ENCODE measurements around the gene TMPRSS6. TPM values are rescaled to one million over a fixed set of nuclear protein-coding genes. Genes with fewer than 3 reads are reported as not detected.

Gene TMPRSS6
- total and polyA plus RNA-seq, 2 experiments from 2014 or later: 0.05 TPM; not detected in 1

DNA sequence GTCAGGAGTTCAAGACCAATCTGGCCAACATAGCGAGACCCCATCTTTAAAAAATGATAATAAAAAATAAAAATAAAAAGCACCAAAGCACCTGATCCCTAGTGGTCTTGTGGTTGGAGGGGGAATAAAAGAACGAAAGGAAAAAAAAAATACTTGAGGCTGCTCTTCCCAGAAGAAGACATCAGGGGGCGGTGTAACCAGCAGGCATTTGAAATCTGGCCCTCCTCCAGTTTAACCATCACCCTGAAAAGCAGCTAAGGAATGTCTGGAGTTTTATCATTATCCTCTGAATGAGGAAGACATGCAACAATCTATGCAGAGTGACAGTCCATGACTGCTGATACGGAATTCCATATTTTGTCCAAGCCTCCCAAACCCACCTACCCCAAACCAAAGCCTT lies 63.6 kb downstream of the TMPRSS6 start:
- H3K36me3 ChIP-seq (ENCODE audit: low read depth): no peaks in the 10 kb centered on the region
- no peak overlapping the region for H2AFZ ChIP-seq
- 0 out of 2 replicates have a peak, but pooled peaks cover 2% of the 10 kb centered on the region for H3F3A ChIP-seq (ENCODE audit: insufficient read depth)
- peaks cover 8% of the 10 kb centered on the region for H3K4me1 ChIP-seq (ENCODE audit: insufficient read depth)
- WGBS, 2 experiments (ENCODE audit: low coverage in 1 of 2, low lambda C conversion rate in 2 of 2, missing lambda C conversion rate in 2 of 2): 21 to 29% methylated on average over 4 of the region's 4 CpGs
- no peaks in the 10 kb centered on the region for H3K9me3 ChIP-seq (ENCODE audit: low read depth)
- no peaks in the 10 kb centered on the region for H3K27me3 ChIP-seq (replicated peaks; ENCODE audit: insufficient read depth)
- no peak overlapping the region for H3K4me2 ChIP-seq (ENCODE audit: unreplicated experiment)
- TF ChIP-seq EZH2 (IDR thresholded peaks at IDR 0.05; ENCODE audit: insufficient read depth, poor library complexity, severe bottlenecking) (no peak), EZH2phosphoT487 (IDR thresholded peaks at IDR 0.05; ENCODE audit: insufficient read depth, low read depth) (no peak)
- H3K4me3 ChIP-seq: no peak overlapping the region
- in situ Hi-C loops (cut with MboI): no loop called here
- H3K9ac ChIP-seq: no peak overlapping the region
- peak; percentile 81 for DNase-seq
- no peaks in the 10 kb centered on the region for H3K9me2 ChIP-seq (ENCODE audit: insufficient read depth)
- no peaks in the 10 kb centered on the region for H3K79me2 ChIP-seq (ENCODE audit: insufficient read depth)
- no peaks in the 10 kb centered on the region for H4K20me1 ChIP-seq (ENCODE audit: insufficient read depth)
- no peak overlapping the region for H3K27ac ChIP-seq

DNA sequence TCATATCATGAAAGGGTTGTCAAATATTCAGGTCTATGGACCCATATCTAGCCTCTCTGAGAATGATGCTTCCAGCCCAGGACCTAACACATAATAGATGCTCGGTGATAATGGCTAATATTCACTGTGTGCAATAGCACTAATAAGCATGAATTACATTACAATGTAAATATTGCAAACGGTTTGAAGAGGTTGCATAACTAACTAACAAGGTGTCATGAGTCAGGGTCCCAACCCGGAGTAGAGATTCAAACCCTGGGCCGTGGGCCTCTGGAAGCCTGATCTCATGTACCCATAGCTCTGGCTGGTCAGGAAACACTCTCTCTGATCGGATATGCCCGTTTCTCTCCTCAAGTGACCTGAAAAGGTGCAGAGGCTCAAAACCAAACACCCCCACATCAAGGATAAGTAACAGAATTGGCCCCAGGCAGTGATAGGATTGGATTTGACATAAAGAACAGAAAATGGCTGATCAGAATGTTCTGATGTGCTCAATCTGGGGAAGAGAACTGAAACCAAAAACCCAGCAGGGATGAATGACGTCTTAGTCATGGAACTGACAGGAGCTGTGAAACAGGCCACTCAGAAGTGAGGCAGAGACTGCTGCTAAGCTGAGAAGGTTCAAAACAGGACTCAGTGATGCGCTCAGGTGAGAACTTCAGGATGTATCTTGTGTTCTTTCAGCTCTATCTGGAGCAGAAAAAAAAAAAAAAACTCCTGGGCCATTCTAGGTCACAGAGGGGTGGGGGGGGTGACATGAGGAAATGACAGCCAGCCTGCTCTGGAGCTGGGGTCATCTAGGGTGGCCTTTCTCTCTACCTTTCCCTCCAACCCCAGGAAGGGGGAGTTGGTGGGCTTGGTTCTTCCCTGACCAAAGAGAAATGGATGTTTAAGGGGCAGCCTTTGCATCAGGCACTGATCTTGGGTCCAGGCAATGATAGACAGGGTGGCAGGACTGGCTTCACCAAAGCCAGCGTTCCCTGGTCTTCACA lies 64.6 kb downstream of the TMPRSS6 start:
- H3K9ac ChIP-seq: no peak overlapping the region
- H3K9me2 ChIP-seq (ENCODE audit: insufficient read depth): no peaks in the 10 kb centered on the region
- no peak overlapping the region for H3K4me3 ChIP-seq
- no peaks in the 10 kb centered on the region for H3K27me3 ChIP-seq (replicated peaks; ENCODE audit: insufficient read depth)
- no peaks in the 10 kb centered on the region for H3K36me3 ChIP-seq (ENCODE audit: low read depth)
- no peak for DNase-seq
- H3K4me1 ChIP-seq (ENCODE audit: insufficient read depth): peaks cover 12% of the 10 kb centered on the region
- in situ Hi-C loops (cut with MboI): no loop called here
- H3F3A ChIP-seq (ENCODE audit: insufficient read depth): peaks cover 9% of the 10 kb centered on the region
- no peak overlapping the region for H3K4me2 ChIP-seq (ENCODE audit: unreplicated experiment)
- no peak overlapping the region for H2AFZ ChIP-seq
- H4K20me1 ChIP-seq (ENCODE audit: insufficient read depth): no peaks in the 10 kb centered on the region
- no peaks in the 10 kb centered on the region for H3K79me2 ChIP-seq (ENCODE audit: insufficient read depth)
- no peaks in the 10 kb centered on the region for H3K9me3 ChIP-seq (ENCODE audit: low read depth)
- no peak overlapping the region for H3K27ac ChIP-seq
- TF ChIP-seq EZH2phosphoT487 (IDR thresholded peaks at IDR 0.05; ENCODE audit: insufficient read depth, low read depth) (no peak), EZH2 (IDR thresholded peaks at IDR 0.05; ENCODE audit: insufficient read depth, poor library complexity, severe bottlenecking) (no peak)
- WGBS, 2 experiments (ENCODE audit: low coverage in 1 of 2, low lambda C conversion rate in 2 of 2, missing lambda C conversion rate in 2 of 2): 78 to 81% methylated on average over 9 of the region's 9 CpGs

- peak; percentile 31 for DNase-seq
These were observed 65.5 kb downstream of the TMPRSS6 start for GRCh38 chr22:37043828-37044538.

DNA sequence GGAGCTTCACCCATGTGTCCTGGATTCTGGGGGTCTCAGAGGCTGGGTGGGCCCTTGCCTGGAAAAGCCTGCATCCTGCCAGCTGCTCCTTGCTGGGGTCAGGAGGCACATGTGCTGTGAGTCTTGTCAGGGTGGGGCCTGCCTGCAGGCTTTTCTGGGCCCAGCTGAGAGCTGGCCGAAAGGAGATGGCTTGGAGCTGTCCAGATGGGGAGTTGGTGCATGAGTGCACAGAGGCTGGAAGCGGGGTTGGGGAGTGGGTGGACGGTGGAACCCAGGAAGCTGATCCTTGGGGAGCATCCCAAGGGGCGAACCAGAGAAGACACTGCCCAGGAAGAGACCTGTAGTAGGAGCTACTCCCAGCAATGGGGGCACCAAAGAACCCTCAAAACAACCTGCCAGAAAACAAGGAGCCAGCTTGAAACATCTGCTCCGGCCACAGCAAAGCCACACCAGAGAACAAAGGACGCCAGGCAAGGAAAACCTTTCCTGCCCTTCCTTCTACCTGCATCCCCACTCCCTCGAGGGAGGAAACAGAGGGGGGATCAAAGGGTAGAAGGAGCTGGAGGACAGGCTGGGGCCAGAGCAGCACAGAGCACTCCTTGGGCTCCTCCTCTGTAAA lies 66.2 kb downstream of the TMPRSS6 start:
- no peak for DNase-seq
- Histone ChIP-seq H4K20me1 (ENCODE audit: insufficient read depth) (no peaks in the 10 kb centered on the region), H3K36me3 (ENCODE audit: low read depth) (no peaks in the 10 kb centered on the region), H3K4me3 (no peak overlapping the region), H3K9me3 (ENCODE audit: low read depth) (no peaks in the 10 kb centered on the region), H3K9ac (no peak overlapping the region), H3K4me1 (ENCODE audit: insufficient read depth) (peaks cover 12% of the 10 kb centered on the region), H3K9me2 (ENCODE audit: insufficient read depth) (no peaks in the 10 kb centered on the region), H3F3A (ENCODE audit: insufficient read depth) (peaks cover 9% of the 10 kb centered on the region), H3K27ac (no peak overlapping the region), H3K4me2 (ENCODE audit: unreplicated experiment) (no peak overlapping the region), H2AFZ (no peak overlapping the region), H3K27me3 (replicated peaks; ENCODE audit: insufficient read depth) (no peaks in the 10 kb centered on the region), H3K79me2 (ENCODE audit: insufficient read depth) (no peaks in the 10 kb centered on the region)
- TF ChIP-seq EZH2 (IDR thresholded peaks at IDR 0.05; ENCODE audit: insufficient read depth, poor library complexity, severe bottlenecking) (no peak), EZH2phosphoT487 (IDR thresholded peaks at IDR 0.05; ENCODE audit: insufficient read depth, low read depth) (no peak)
- in situ Hi-C loops (cut with MboI): no loop called here
- WGBS, 2 experiments (ENCODE audit: low coverage in 1 of 2, low lambda C conversion rate in 2 of 2, missing lambda C conversion rate in 2 of 2): 65 to 75% methylated on average over 7 of the region's 7 CpGs

More at GRCh38 chr22:37043828-37044538, 65.5 kb downstream of the TMPRSS6 start:
- peaks cover 12% of the 10 kb centered on the region for H3K4me1 ChIP-seq (ENCODE audit: insufficient read depth)
- no peak overlapping the region for H3K9ac ChIP-seq
- WGBS, 2 experiments (ENCODE audit: low coverage in 1 of 2, low lambda C conversion rate in 2 of 2, missing lambda C conversion rate in 2 of 2): 63 to 65% methylated on average over 17 of the region's 17 CpGs
- no peaks in the 10 kb centered on the region for H3K9me2 ChIP-seq (ENCODE audit: insufficient read depth)
- no peak overlapping the region for H2AFZ ChIP-seq
- TF ChIP-seq EZH2 (IDR thresholded peaks at IDR 0.05; ENCODE audit: insufficient read depth, poor library complexity, severe bottlenecking): no peak
- no peak for TF ChIP-seq EZH2phosphoT487 (IDR thresholded peaks at IDR 0.05; ENCODE audit: insufficient read depth, low read depth)
- in situ Hi-C loops (cut with MboI): no loop called here
- H3K79me2 ChIP-seq (ENCODE audit: insufficient read depth): no peaks in the 10 kb centered on the region
- no peak overlapping the region for H3K27ac ChIP-seq
- H3K4me3 ChIP-seq: no peak overlapping the region
- H3K4me2 ChIP-seq (ENCODE audit: unreplicated experiment): no peak overlapping the region
- no peaks in the 10 kb centered on the region for H3K9me3 ChIP-seq (ENCODE audit: low read depth)
- H4K20me1 ChIP-seq (ENCODE audit: insufficient read depth): no peaks in the 10 kb centered on the region
- no peaks in the 10 kb centered on the region for H3K27me3 ChIP-seq (replicated peaks; ENCODE audit: insufficient read depth)
- no peaks in the 10 kb centered on the region for H3K36me3 ChIP-seq (ENCODE audit: low read depth)
- peaks cover 9% of the 10 kb centered on the region for H3F3A ChIP-seq (ENCODE audit: insufficient read depth)
